ENCODE measurements around the gene DNER. TPM values are rescaled to one million over a fixed set of nuclear protein-coding genes. Genes with fewer than 3 reads are reported as not detected.

DNER gene
- total RNA-seq, 1 experiment from 2014 or later, result 2.9 TPM

GRCh38 chr2:229622495-229623355 is 91.6 kb downstream of the DNER start:
- ChIA-PET CTCF (no interaction called here), RAD21 (ENCODE audit: low non-redundant PET in 1 of 2, low total read pairs in 2 of 2, uncharacterized antibody in 2 of 2, unreplicated experiment in 2 of 2) (no interaction called here), POLR2A (no interaction called here)
- intact Hi-C loops (cut with micrococcal nuclease), result no loop called here
- no peaks in the 10 kb centered on the region for H4K20me1 ChIP-seq (ENCODE audit: insufficient read depth)
- no peak overlapping the region for H3K4me2 ChIP-seq (ENCODE audit: low read length)
- H3K9ac ChIP-seq (ENCODE audit: low read length), result no peak overlapping the region
- H2AFZ ChIP-seq (ENCODE audit: low read depth, low read length, poor library complexity, severe bottlenecking), result no peak overlapping the region
- H3K4me1 ChIP-seq (ENCODE audit: control insufficient read depth in 1 of 2, insufficient read depth in 2 of 2, low read length in 2 of 2), result no peaks in the 10 kb centered on the region
- ATAC-seq, result no peak
- H3K36me3 ChIP-seq (ENCODE audit: control insufficient read depth in 1 of 2, insufficient read depth in 2 of 2, low read length in 2 of 2), result no peaks in the 10 kb centered on the region
- no TSS peak for BruUV-seq (replicated peaks)
- H3K27me3 ChIP-seq (ENCODE audit: insufficient read depth, low read length), result no peaks in the 10 kb centered on the region
- H3K9me2 ChIP-seq (ENCODE audit: insufficient read depth), result no peaks in the 10 kb centered on the region
- no peak for DNase-seq (ENCODE audit: low read depth, low spot score)
- peak; percentile 31; the same call in 1 of the 2 replicates for TF ChIP-seq CEBPB (IDR thresholded peaks at IDR 0.05; ENCODE audit: low read depth)
- TF ChIP-seq EZH2 (IDR thresholded peaks at IDR 0.05), result no peak
- no peak for TF ChIP-seq EZH2phosphoT487 (IDR thresholded peaks at IDR 0.05; ENCODE audit: borderline replicate concordance)
- no peak overlapping the region for H3K27ac ChIP-seq (ENCODE audit: low read depth, low read length)
- no peaks in the 10 kb centered on the region for H3K9me3 ChIP-seq (ENCODE audit: control insufficient read depth in 1 of 2, insufficient read depth in 1 of 2, low read depth in 1 of 2, low read length in 2 of 2)
- H3K79me2 ChIP-seq (ENCODE audit: insufficient read depth, low read length), result no peaks in the 10 kb centered on the region
- no peak overlapping the region for H3K4me3 ChIP-seq (replicated peaks in 1 of 2; ENCODE audit: low read depth in 1 of 2, low read length in 2 of 2)

DNA sequence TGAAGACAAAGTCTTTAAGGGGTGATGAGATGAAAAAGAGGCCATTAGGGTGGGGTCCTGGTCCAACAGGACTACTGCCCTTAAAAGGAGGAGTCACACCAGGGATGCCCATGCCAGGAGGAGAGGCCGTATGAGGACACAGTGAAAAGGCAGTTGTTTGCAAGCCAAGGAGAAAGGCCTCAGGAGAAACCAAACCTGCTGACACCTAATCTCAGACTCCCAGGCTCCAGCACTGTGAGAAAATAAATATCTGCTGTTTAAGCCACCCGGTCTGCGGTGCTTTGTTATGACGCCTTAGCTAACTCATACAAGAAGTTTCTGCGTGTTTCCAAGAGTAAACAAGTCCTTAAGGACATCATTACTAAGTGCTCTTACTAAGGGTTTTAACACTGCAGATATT is 93.6 kb downstream of the DNER start:
- ATAC-seq (no peak), DNase-seq (ENCODE audit: low read depth, low spot score) (no peak)
- Histone ChIP-seq H3K4me3 (replicated peaks in 1 of 2; ENCODE audit: low read depth in 1 of 2, low read length in 2 of 2) (no peak overlapping the region), H3K27me3 (ENCODE audit: insufficient read depth, low read length) (no peaks in the 10 kb centered on the region), H4K20me1 (ENCODE audit: insufficient read depth) (no peaks in the 10 kb centered on the region), H2AFZ (ENCODE audit: low read depth, low read length, poor library complexity, severe bottlenecking) (no peak overlapping the region), H3K9ac (ENCODE audit: low read length) (no peak overlapping the region), H3K4me1 (ENCODE audit: control insufficient read depth in 1 of 2, insufficient read depth in 2 of 2, low read length in 2 of 2) (no peaks in the 10 kb centered on the region), H3K9me3 (ENCODE audit: control insufficient read depth in 1 of 2, insufficient read depth in 1 of 2, low read depth in 1 of 2, low read length in 2 of 2) (no peaks in the 10 kb centered on the region), H3K9me2 (ENCODE audit: insufficient read depth) (no peaks in the 10 kb centered on the region), H3K4me2 (ENCODE audit: low read length) (no peak overlapping the region), H3K79me2 (ENCODE audit: insufficient read depth, low read length) (no peaks in the 10 kb centered on the region), H3K27ac (ENCODE audit: low read depth, low read length) (no peak overlapping the region), H3K36me3 (ENCODE audit: control insufficient read depth in 1 of 2, insufficient read depth in 2 of 2, low read length in 2 of 2) (no peaks in the 10 kb centered on the region)
- ChIA-PET CTCF (no interaction called here), RAD21 (ENCODE audit: low non-redundant PET in 1 of 2, low total read pairs in 2 of 2, uncharacterized antibody in 2 of 2, unreplicated experiment in 2 of 2) (no interaction called here), POLR2A (no interaction called here)
- no TSS peak for BruUV-seq (replicated peaks)
- TF ChIP-seq, protein P1, sequence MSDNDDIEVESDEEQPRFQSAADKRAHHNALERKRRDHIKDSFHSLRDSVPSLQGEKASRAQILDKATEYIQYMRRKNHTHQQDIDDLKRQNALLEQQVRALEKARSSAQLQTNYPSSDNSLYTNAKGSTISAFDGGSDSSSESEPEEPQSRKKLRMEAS (IDR thresholded peaks at IDR 0.05), result no peak
- TF ChIP-seq JUND (IDR thresholded peaks at IDR 0.05), result no peak
- TF ChIP-seq POLR2AphosphoS5 (IDR thresholded peaks at IDR 0.05; ENCODE audit: low read depth, low read length), result no peak
- no peak for TF ChIP-seq CBX3 (IDR thresholded peaks at IDR 0.05; ENCODE audit: low read depth)
- no peak for TF ChIP-seq SP1 (IDR thresholded peaks at IDR 0.05; ENCODE audit: low read depth)
- no peak for TF ChIP-seq SRF (IDR thresholded peaks at IDR 0.05; ENCODE audit: low read depth)
- no peak for TF ChIP-seq FOSL1 (IDR thresholded peaks at IDR 0.05; ENCODE audit: low read depth)
- TF ChIP-seq YY1 (IDR thresholded peaks at IDR 0.05; ENCODE audit: extremely low read depth, insufficient replicate concordance, low read depth, low read length), result no peak
- intact Hi-C loops (cut with micrococcal nuclease), result no loop called here

Data from HCT116 (cell line).